ENCODE data around the gene DEFB114.

DEFB114 gene

GRCh38 chr6:49986551-49986950 is 22.6 kb upstream of the DEFB114 start:
- Mint-ChIP-seq H3K36me3 (ENCODE audit: low read depth) (no peaks in the 10 kb centered on the region), H3K27ac (no peak overlapping the region), H3K27me3 (ENCODE audit: low read depth) (no peaks in the 10 kb centered on the region), H3K4me1 (no peaks in the 10 kb centered on the region), H3K9me3 (no peaks in the 10 kb centered on the region), H3K4me3 (no peak overlapping the region)
- TF ChIP-seq CTCF (IDR thresholded peaks at IDR 0.05; ENCODE audit: unreplicated experiment in 3 of 3) = no peak

- TF ChIP-seq CTCF (IDR thresholded peaks at IDR 0.05; ENCODE audit: unreplicated experiment in 3 of 3) = no peak
- no peaks in the 10 kb centered on the region for H3K9me3 Mint-ChIP-seq
- H3K36me3 Mint-ChIP-seq (ENCODE audit: low read depth) = no peaks in the 10 kb centered on the region
- H3K27me3 Mint-ChIP-seq (ENCODE audit: low read depth) = no peaks in the 10 kb centered on the region
- no peak overlapping the region for H3K4me3 Mint-ChIP-seq
- no peaks in the 10 kb centered on the region for H3K4me1 Mint-ChIP-seq
- no peak overlapping the region for H3K27ac Mint-ChIP-seq
Observed at GRCh38 chr6:49982046-49982445, 18.1 kb upstream of the DEFB114 start.

GRCh38 chr6:49980898-49981297 is 16.9 kb upstream of the DEFB114 start:
- no peaks in the 10 kb centered on the region for H3K27me3 Mint-ChIP-seq (ENCODE audit: low read depth)
- no peak for TF ChIP-seq CTCF (IDR thresholded peaks at IDR 0.05; ENCODE audit: unreplicated experiment in 3 of 3)
- H3K4me3 Mint-ChIP-seq = no peak overlapping the region
- no peaks in the 10 kb centered on the region for H3K4me1 Mint-ChIP-seq
- no peak overlapping the region for H3K27ac Mint-ChIP-seq
- no peaks in the 10 kb centered on the region for H3K36me3 Mint-ChIP-seq (ENCODE audit: low read depth)
- H3K9me3 Mint-ChIP-seq = no peaks in the 10 kb centered on the region

GRCh38 chr6:49979584-49979983 is 15.6 kb upstream of the DEFB114 start:
- TF ChIP-seq CTCF (IDR thresholded peaks at IDR 0.05; ENCODE audit: unreplicated experiment in 3 of 3) = no peak
- Mint-ChIP-seq H3K4me1 (no peaks in the 10 kb centered on the region), H3K9me3 (no peaks in the 10 kb centered on the region), H3K27me3 (ENCODE audit: low read depth) (no peaks in the 10 kb centered on the region), H3K36me3 (ENCODE audit: low read depth) (no peaks in the 10 kb centered on the region), H3K4me3 (no peak overlapping the region), H3K27ac (no peak overlapping the region)

GRCh38 chr6:49978332-49979226 is 14.6 kb upstream of the DEFB114 start:
- no peak overlapping the region for H3K27ac Mint-ChIP-seq
- H3K27me3 Mint-ChIP-seq (ENCODE audit: low read depth) = no peaks in the 10 kb centered on the region
- H3K4me1 Mint-ChIP-seq = no peaks in the 10 kb centered on the region
- TF ChIP-seq CTCF (IDR thresholded peaks at IDR 0.05; ENCODE audit: unreplicated experiment in 3 of 3) = no peak
- H3K36me3 Mint-ChIP-seq (ENCODE audit: low read depth) = no peaks in the 10 kb centered on the region
- no peaks in the 10 kb centered on the region for H3K9me3 Mint-ChIP-seq
- H3K4me3 Mint-ChIP-seq = peak overlapping the region in 1 of 3 experiments; percentile 15

- Mint-ChIP-seq H3K27ac (no peak within 1 kb of the TSS), H3K4me3 (no peak within 1 kb of the TSS), H3K36me3 (ENCODE audit: low read depth) (no peaks in the 10 kb centered on the region), H3K27me3 (ENCODE audit: low read depth) (no peaks in the 10 kb centered on the region), H3K9me3 (no peaks in the 10 kb centered on the region), H3K4me1 (peaks cover 4% of the 10 kb centered on the region)
- no peak for TF ChIP-seq CTCF (IDR thresholded peaks at IDR 0.05; ENCODE audit: unreplicated experiment in 3 of 3)
Observed at GRCh38 chr6:49969605-49970004, 5.6 kb upstream of the DEFB114 start, which contains the start of gene DEFB113. TSS of gene DEFB113 (minus strand) at chr6:49969625. CDS start at chr6:49969625, 0 bp downstream.

Data from nephron (organoid).